Heart left ventricle (tissue), 16 donors: Measurements from ENCODE around the gene SLC13A3. TPM values are rescaled to one million over a fixed set of nuclear protein-coding genes. Genes with fewer than 3 reads are reported as not detected.

Experiments used
- ATAC-seq, 4 donors: fragments of 200-7000 bp; cut with Tn5 transposase; one replicate each; pipeline ENCODE4 v1.9.1; 2020 to 2022; ENCODE audit warnings: moderate library complexity in 4 of 4, mild to moderate bottlenecking in 3 of 4, moderate number of reproducible peaks in 1 of 4
- DNase-seq, 5 donors: peaks; one replicate each; pipeline ENCODE4 v3.0.0-alpha.2; 2020
- H3K27ac ChIP-seq, 12 donors: fragments of 200-600 bp; sonication (generic) in 4 of 12; one replicate each; pipeline versions ENCODE4 v1.5.0 to v1.8.0; 2016 to 2022; ENCODE audit warnings: mild to moderate bottlenecking in 2 of 12
- H3K27me3 ChIP-seq, 9 donors: fragments of 200-600 bp; sonication (generic) in 2 of 9; one replicate each; pipeline versions ENCODE4 v1.5.1 to v1.8.0; 2016 to 2022; ENCODE audit warnings: mild to moderate bottlenecking in 3 of 9
- H3K36me3 ChIP-seq, 9 donors: fragments of 200-600 bp; sonication (generic) in 2 of 9; one replicate each; pipeline versions ENCODE4 v1.5.0 to v1.8.0; 2018 to 2022; ENCODE audit warnings: mild to moderate bottlenecking in 2 of 9
- H3K4me1 ChIP-seq, 12 donors: fragments of 200-600 bp; sonication (generic) in 4 of 12; one replicate each; pipeline versions ENCODE4 v1.5.0 to v1.8.0; 2016 to 2022; ENCODE audit warnings: mild to moderate bottlenecking in 3 of 12
- H3K4me3 ChIP-seq, 12 donors: fragments of 200-600 bp; sonication (generic) in 4 of 12; one replicate each; pipeline versions ENCODE4 v1.5.0 to v1.8.0; 2017 to 2022; ENCODE audit warnings: mild to moderate bottlenecking in 9 of 12, moderate library complexity in 4 of 12
- H3K9me3 ChIP-seq, 12 donors: fragments of 200-600 bp; sonication (generic) in 4 of 12; one replicate each; pipeline versions ENCODE4 v1.5.0 to v1.8.0; 2016 to 2022; ENCODE audit warnings: mild to moderate bottlenecking in 1 of 12
- CTCF ChIP-seq, 12 donors: fragments of 200-600 bp; sonication (generic) in 4 of 12; IDR thresholded peaks; one replicate each; pipeline versions ENCODE4 v1.5.0 to v1.8.0; 2018 to 2022; ENCODE audit warnings: antibody characterized with exemption in 12 of 12, mild to moderate bottlenecking in 5 of 12
- POLR2A ChIP-seq, 2 donors: fragments of 450-650 bp; IDR thresholded peaks; one replicate each; pipeline ENCODE4 v1.6.1; 2017; ENCODE audit warnings: antibody characterized with exemption in 2 of 2, mild to moderate bottlenecking in 2 of 2, moderate library complexity in 2 of 2
- WGBS, 4 donors: extraction: QIAGEN DNeasy Blood & Tissue Kit in 2 of 4; methylation state at CpG; one replicate each; pipeline versions ENCODE4 v1.1.5 to v1.1.7; 2013 to 2018; 5-methylcytosine and 5-hydroxymethylcytosine counted together
- intact Hi-C, 10 donors: fragments of 100-400 bp; cut with DNase I; formaldehyde crosslinking; loops; one replicate each; pipeline versions ENCODE4 v1.11.1 to v1.14.2; 2022
- polyA plus RNA-seq, 2 donors: library from polyadenylated mRNA; stranded (reverse); fragments of 200-250 nt; gene quantifications; one replicate each; pipeline ENCODE4 v1.2.3, GENCODE V29; 2013
- total RNA-seq, 9 donors: library from RNA; depleted of rRNA in 2 of 9; stranded (reverse); fragments of >200 nt in 2 of 9; fragmentation: NEBNext Ultra II Directional in 3 of 9; extraction: Animal tissue kit (Norgen Biotek cat#: 25700) in 3 of 9; gene quantifications; one replicate each; pipeline versions ENCODE4 v1.1.0 to v1.2.4, GENCODE V29; 2016 to 2023
- donor health status: ischemic (EF 13 %, LVEDD 7.1; RV severe dilation, severe dysfunction).
- donor health status: healthy with polysubstance abuse.
- donor health status: DM: no; HTN: yes; CAD: no.
- donor health status: DM: no; HTN: no; CAD: no.
- donor health status: ischemic (EF 25% LVEDD 6.9; RV normal size, moderate dysfunction).
- donor health status: ischemic (EF 25% LVEDD 5.7; RV mildly dilated, moderate dysfunction).
- donor health status: healthy.
- donor health status: DM: yes; HTN: yes; CAD: no.
- donor health status: ischemic (EF 35%, LVEDD 5.7; RV mildly dilated, moderate dysfunction).
- donor health status: nonischemic (EF 11% LVEDD 7.7; RV severe dilation, severe dysfunction).
- donor health status: DM: yes; HTN: yes; CAD: no.
- donor health status: PGD.
- donor health status: ischemic (EF 29% LVEDD 5.4; RV normal size, mild dysfunction).
- donor health status: nonischemic (EF 23%, LVEDD 6.1; RV moderate dilation, normal function).

The SLC13A3 gene
- total and polyA plus RNA-seq, 11 donors = 0.13 to 2.6 (median 0.54) TPM

GRCh38 chr20:46614503-46614902 lies 36.8 kb downstream of the SLC13A3 start:
- H3K27me3 ChIP-seq = no peaks in the 10 kb centered on the region
- no peaks in the 10 kb centered on the region for H3K4me1 ChIP-seq
- TF ChIP-seq POLR2A (IDR thresholded peaks at IDR 0.05) (no peak), CTCF (IDR thresholded peaks at IDR 0.05) (no peak)
- no peaks in the 10 kb centered on the region for H3K36me3 ChIP-seq
- WGBS, 4 donors = 68 to 100% (median 70%) methylated on average over 1 of the region's 1 CpG
- ATAC-seq (no peak), DNase-seq (no peak)
- H3K4me3 ChIP-seq = no peak overlapping the region
- intact Hi-C loops = no loop called here
- H3K27ac ChIP-seq = no peak overlapping the region
- peaks cover 0 to 7% (median 0%) of the 10 kb centered on the region in 12 donors for H3K9me3 ChIP-seq

DNA sequence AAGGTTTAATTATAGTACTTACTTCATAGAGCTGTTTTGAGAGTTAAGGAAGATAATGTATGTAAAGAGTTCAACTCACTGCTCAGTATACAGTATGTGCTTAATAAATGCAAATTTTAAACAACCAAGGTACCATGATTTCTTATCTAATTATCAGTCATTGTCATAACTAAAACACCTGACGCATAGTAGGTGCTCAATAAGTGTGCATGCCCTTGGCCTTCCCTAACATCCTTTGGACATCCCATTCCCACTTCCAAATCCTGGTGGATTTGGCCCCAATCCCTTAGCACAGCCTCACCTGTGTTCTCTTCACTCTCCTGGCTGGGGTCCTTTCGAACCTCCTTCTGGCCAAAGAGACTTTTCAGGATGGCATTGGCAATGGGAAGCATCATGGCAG lies 41.1 kb downstream of the SLC13A3 start:
- WGBS, 4 donors = 86 to 97% (median 94%) methylated on average over 2 of the region's 2 CpGs
- no peak for ATAC-seq
- intact Hi-C loops = no loop called here

GRCh38 chr20:46609043-46609442 lies 42.2 kb downstream of the SLC13A3 start:
- H3K36me3 ChIP-seq = no peaks in the 10 kb centered on the region
- TF ChIP-seq POLR2A (IDR thresholded peaks at IDR 0.05) (no peak), CTCF (IDR thresholded peaks at IDR 0.05) (no peak)
- peaks cover 0 to 7% (median 0%) of the 10 kb centered on the region in 12 donors for H3K9me3 ChIP-seq
- H3K27ac ChIP-seq = no peak overlapping the region
- H3K4me1 ChIP-seq = peaks cover 0 to 10% (median 0%) of the 10 kb centered on the region in 12 donors
- ATAC-seq (no peak), DNase-seq (no peak)
- H3K27me3 ChIP-seq = no peaks in the 10 kb centered on the region
- 93 to 96% (median 94%) methylated on average over 4 of the region's 4 CpGs for WGBS, 4 donors
- no peak overlapping the region for H3K4me3 ChIP-seq
- intact Hi-C loops = no loop called here

More for the DNA sequence above, 41.1 kb downstream of the SLC13A3 start:
- no peaks in the 10 kb centered on the region for H3K27me3 ChIP-seq
- peaks cover 0 to under 1% (median 0%) of the 10 kb centered on the region in 12 donors for H3K4me1 ChIP-seq
- H3K36me3 ChIP-seq = no peaks in the 10 kb centered on the region
- DNase-seq = no peak
- no peak for TF ChIP-seq POLR2A (IDR thresholded peaks at IDR 0.05)
- TF ChIP-seq CTCF (IDR thresholded peaks at IDR 0.05) = no peak
- peaks cover 0 to 7% (median 0%) of the 10 kb centered on the region in 12 donors for H3K9me3 ChIP-seq
- no peak overlapping the region for H3K4me3 ChIP-seq
- no peak overlapping the region for H3K27ac ChIP-seq

DNA sequence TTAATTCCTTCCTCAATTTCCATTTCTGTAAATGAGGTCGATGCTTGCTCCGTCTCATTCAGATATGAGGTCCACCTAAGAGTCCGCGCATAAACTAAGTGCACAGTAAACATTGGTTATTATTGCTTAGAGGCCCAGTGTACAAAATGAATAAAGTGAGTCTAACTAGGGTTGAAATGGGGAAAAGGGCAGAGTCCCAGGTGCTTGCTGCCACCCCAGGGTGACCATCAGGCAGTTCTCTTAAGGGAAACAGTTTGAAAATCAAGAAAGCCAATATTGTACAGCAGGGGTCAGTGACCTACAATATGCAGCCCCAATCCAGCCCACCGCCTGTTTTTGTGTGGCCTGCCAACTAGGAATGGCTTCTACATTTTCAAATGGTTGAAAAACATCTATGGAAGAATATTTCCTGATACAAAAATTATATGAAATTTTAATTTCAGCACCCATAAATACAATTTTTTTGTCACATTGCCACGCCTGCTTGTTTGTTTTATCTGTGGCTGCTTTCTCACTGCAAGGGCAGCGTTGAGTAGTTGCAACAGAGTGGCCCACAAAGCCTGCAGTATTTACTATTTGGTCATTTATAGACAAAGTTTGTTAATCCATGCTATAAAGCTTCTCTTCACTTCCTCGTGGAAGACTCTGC lies 43.3 kb downstream of the SLC13A3 start:
- TF ChIP-seq POLR2A (IDR thresholded peaks at IDR 0.05) = no peak
- TF ChIP-seq CTCF (IDR thresholded peaks at IDR 0.05) = no peak
- WGBS, 4 donors = 94 to 97% (median 95%) methylated on average over 8 of the region's 8 CpGs
- Histone ChIP-seq H3K36me3 (no peaks in the 10 kb centered on the region), H3K4me1 (peaks cover 0 to 10% (median 0%) of the 10 kb centered on the region in 12 donors), H3K9me3 (peaks cover 0 to 7% (median 0%) of the 10 kb centered on the region in 12 donors), H3K27me3 (no peaks in the 10 kb centered on the region), H3K4me3 (no peak overlapping the region), H3K27ac (no peak overlapping the region)
- no peak for DNase-seq
- ATAC-seq = no peak
- intact Hi-C loops = no loop called here
